Measurements from ENCODE around the gene ATF5. TPM values are rescaled to one million over a fixed set of nuclear protein-coding genes. Genes with fewer than 3 reads are reported as not detected.
A peak's percentile ranks its signal among the peaks of the same experiment; 100 is the strongest.

ATF5 gene
- total RNA-seq, 2 experiments from 2014 or later, result 16.3 to 19.1 TPM

- TF ChIP-seq, protein P1, sequence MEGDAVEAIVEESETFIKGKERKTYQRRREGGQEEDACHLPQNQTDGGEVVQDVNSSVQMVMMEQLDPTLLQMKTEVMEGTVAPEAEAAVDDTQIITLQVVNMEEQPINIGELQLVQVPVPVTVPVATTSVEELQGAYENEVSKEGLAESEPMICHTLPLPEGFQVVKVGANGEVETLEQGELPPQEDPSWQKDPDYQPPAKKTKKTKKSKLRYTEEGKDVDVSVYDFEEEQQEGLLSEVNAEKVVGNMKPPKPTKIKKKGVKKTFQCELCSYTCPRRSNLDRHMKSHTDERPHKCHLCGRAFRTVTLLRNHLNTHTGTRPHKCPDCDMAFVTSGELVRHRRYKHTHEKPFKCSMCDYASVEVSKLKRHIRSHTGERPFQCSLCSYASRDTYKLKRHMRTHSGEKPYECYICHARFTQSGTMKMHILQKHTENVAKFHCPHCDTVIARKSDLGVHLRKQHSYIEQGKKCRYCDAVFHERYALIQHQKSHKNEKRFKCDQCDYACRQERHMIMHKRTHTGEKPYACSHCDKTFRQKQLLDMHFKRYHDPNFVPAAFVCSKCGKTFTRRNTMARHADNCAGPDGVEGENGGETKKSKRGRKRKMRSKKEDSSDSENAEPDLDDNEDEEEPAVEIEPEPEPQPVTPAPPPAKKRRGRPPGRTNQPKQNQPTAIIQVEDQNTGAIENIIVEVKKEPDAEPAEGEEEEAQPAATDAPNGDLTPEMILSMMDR (IDR thresholded peaks at IDR 0.05), result no peak
- ATAC-seq (ENCODE audit: poor library complexity) (no peak), DNase-seq (peak in 1 of 14 experiments; percentile 42)
- intact Hi-C loops (cut with DNase I, micrococcal nuclease), result no loop called here
- H3K4me3 Mint-ChIP-seq, result no peak overlapping the region
- H3K36me3 Mint-ChIP-seq (ENCODE audit: low read depth), result no peaks in the 10 kb centered on the region
- no peaks in the 10 kb centered on the region for H3K9me3 Mint-ChIP-seq
- peaks cover 65% of the 10 kb centered on the region for H3K4me1 ChIP-seq (ENCODE audit: insufficient read depth, low read length)
- H3K4me1 Mint-ChIP-seq (ENCODE audit: low read depth), result peaks cover 40% of the 10 kb centered on the region
- ChIA-PET POLR2A (interaction anchor here (1.1 to 1.5 kb wide), 2 partner anchors 17 to 35 kb away, joined by 4 read pairs; partner anchors contain the start of genes AKT1S1 and NUP62), CTCF (interaction anchor here (1.1 kb wide), 1 partner anchor 34 kb away, joined by 4 read pairs; no protein-coding TSS in a partner anchor)
- H3K27ac ChIP-seq (ENCODE audit: low read depth in 1 of 2, low read length in 2 of 2), result no peak overlapping the region
- no peaks in the 10 kb centered on the region for H3K27me3 Mint-ChIP-seq
- no peaks in the 10 kb centered on the region for H3K9me3 ChIP-seq (ENCODE audit: control insufficient read depth in 1 of 2, insufficient read depth in 1 of 2, low read length in 2 of 2)
- H3K36me3 ChIP-seq (ENCODE audit: insufficient read depth, low read length), result no peaks in the 10 kb centered on the region
- peak overlapping the region; percentile 36 for H3K27ac Mint-ChIP-seq
- no peak overlapping the region for H3K4me3 ChIP-seq (ENCODE audit: low read length)
- no peaks in the 10 kb centered on the region for H3K27me3 ChIP-seq (ENCODE audit: control insufficient read depth in 1 of 2, insufficient read depth in 2 of 2, low read length in 2 of 2)
Measured at GRCh38 chr19:49894011-49894664, 34.9 kb upstream of the ATF5 start.

- no peaks in the 10 kb centered on the region for H3K9me3 ChIP-seq (ENCODE audit: control insufficient read depth in 1 of 2, insufficient read depth in 1 of 2, low read length in 2 of 2)
- H3K27ac ChIP-seq (ENCODE audit: low read depth in 1 of 2, low read length in 2 of 2), result peak overlapping the region; percentile 34 to 41
- H3K9me3 Mint-ChIP-seq, result no peaks in the 10 kb centered on the region
- POLR2A ChIA-PET, result interaction anchor here (1.1 to 3.0 kb wide), 3 partner anchors 18 to 35 kb away, joined by 4 to 19 read pairs (median 4); partner anchors contain the start of genes AKT1S1, ATF5 and NUP62
- H3K4me3 Mint-ChIP-seq, result peak overlapping the region; percentile 51
- DNase-seq (peak in 3 of 14 experiments; percentile 32 to 80 (median 68)), ATAC-seq (ENCODE audit: poor library complexity) (no peak)
- no peaks in the 10 kb centered on the region for H3K27me3 ChIP-seq (ENCODE audit: control insufficient read depth in 1 of 2, insufficient read depth in 2 of 2, low read length in 2 of 2)
- H3K4me1 Mint-ChIP-seq (ENCODE audit: low read depth), result peaks cover 40% of the 10 kb centered on the region
- intact Hi-C loops (cut with DNase I, micrococcal nuclease), result loop anchor here in 1 of 2 experiments (5.0 kb wide), 1 partner anchor 37 kb away; no protein-coding TSS in a partner anchor
- TF ChIP-seq, protein P1 (IDR thresholded peaks at IDR 0.05), result no peak
- CTCF ChIA-PET, result interaction anchor here (1.0 kb wide), 1 partner anchor 214 kb away, joined by 3 read pairs; no protein-coding TSS in a partner anchor
- no peaks in the 10 kb centered on the region for H3K36me3 Mint-ChIP-seq (ENCODE audit: low read depth)
- no peaks in the 10 kb centered on the region for H3K36me3 ChIP-seq (ENCODE audit: insufficient read depth, low read length)
- H3K27ac Mint-ChIP-seq, result peak overlapping the region; percentile 95
- no peaks in the 10 kb centered on the region for H3K27me3 Mint-ChIP-seq
- peak overlapping the region; percentile 48 for H3K4me3 ChIP-seq (ENCODE audit: low read length)
- H3K4me1 ChIP-seq (ENCODE audit: insufficient read depth, low read length), result peaks cover 57% of the 10 kb centered on the region
Measured at GRCh38 chr19:49894879-49895565, 34.0 kb upstream of the ATF5 start.

DNA sequence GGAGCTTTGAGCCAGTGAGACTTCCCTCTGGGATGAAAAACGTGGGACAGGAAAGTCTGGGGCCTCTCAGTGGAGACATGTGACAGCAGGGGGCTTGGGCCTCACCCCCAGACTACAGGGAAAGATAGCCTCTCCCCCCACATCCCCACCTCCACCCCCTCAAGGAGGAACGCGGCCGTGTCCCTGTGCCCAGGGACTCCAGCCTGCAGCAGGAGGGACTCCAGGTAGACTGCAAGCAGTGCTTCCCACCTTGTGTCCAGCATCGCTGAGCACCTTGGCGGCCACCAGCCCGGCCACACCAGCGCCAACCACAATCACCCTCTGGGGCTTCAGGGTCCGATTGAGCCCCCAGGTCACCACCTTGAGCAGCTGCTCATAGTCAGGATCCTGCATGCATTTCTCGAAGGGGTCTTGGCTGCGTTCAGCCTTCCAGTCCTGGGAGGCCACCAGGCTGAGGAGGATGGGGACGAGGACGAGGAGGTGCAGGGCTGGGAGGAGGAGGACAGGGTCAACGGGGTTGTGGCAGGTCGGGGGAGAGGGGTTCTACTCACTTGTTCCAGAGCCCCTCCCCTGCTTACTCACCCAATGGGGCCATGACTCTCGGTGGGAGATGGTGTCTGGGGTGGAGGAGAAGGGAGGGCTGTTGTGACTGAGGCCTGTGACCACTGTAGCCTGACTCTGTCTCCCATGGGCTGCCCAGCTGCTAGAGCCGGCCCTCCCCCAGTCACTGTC, 33.3 kb upstream of the ATF5 start:
- H3K4me1 Mint-ChIP-seq (ENCODE audit: low read depth), result peaks cover 37% of the 10 kb centered on the region
- peak overlapping the region; percentile 51 for H3K4me3 Mint-ChIP-seq
- intact Hi-C loops (cut with DNase I, micrococcal nuclease), result loop anchor here in 1 of 2 experiments (5.0 kb wide), 1 partner anchor 37 kb away; no protein-coding TSS in a partner anchor
- POLR2A ChIA-PET, result interaction anchor here (1.5 to 3.0 kb wide), 3 partner anchors 19 to 34 kb away, joined by 3 to 19 read pairs (median 4); partner anchors contain the start of genes AKT1S1, ATF5 and NUP62
- peak overlapping the region; percentile 80 to 99 for H3K27ac ChIP-seq (ENCODE audit: low read depth in 1 of 2, low read length in 2 of 2)
- H3K9me3 ChIP-seq (ENCODE audit: control insufficient read depth in 1 of 2, insufficient read depth in 1 of 2, low read length in 2 of 2), result no peaks in the 10 kb centered on the region
- no peaks in the 10 kb centered on the region for H3K27me3 Mint-ChIP-seq
- CTCF ChIA-PET, result interaction anchor here (1.0 kb wide), 1 partner anchor 215 kb away, joined by 3 read pairs; no protein-coding TSS in a partner anchor
- H3K36me3 Mint-ChIP-seq (ENCODE audit: low read depth), result no peaks in the 10 kb centered on the region
- TF ChIP-seq, protein P1 (IDR thresholded peaks at IDR 0.05), result no peak
- H3K4me1 ChIP-seq (ENCODE audit: insufficient read depth, low read length), result peaks cover 51% of the 10 kb centered on the region
- peak overlapping the region; percentile 48 for H3K4me3 ChIP-seq (ENCODE audit: low read length)
- H3K27ac Mint-ChIP-seq, result peak overlapping the region; percentile 95
- H3K36me3 ChIP-seq (ENCODE audit: insufficient read depth, low read length), result no peaks in the 10 kb centered on the region
- H3K9me3 Mint-ChIP-seq, result no peaks in the 10 kb centered on the region
- DNase-seq, result peak in 1 of 14 experiments; percentile 48
- no peaks in the 10 kb centered on the region for H3K27me3 ChIP-seq (ENCODE audit: control insufficient read depth in 1 of 2, insufficient read depth in 2 of 2, low read length in 2 of 2)
- ATAC-seq (ENCODE audit: poor library complexity), result no peak
